ENCODE data around the gene SCGB1C1.

Gene SCGB1C1

DNA sequence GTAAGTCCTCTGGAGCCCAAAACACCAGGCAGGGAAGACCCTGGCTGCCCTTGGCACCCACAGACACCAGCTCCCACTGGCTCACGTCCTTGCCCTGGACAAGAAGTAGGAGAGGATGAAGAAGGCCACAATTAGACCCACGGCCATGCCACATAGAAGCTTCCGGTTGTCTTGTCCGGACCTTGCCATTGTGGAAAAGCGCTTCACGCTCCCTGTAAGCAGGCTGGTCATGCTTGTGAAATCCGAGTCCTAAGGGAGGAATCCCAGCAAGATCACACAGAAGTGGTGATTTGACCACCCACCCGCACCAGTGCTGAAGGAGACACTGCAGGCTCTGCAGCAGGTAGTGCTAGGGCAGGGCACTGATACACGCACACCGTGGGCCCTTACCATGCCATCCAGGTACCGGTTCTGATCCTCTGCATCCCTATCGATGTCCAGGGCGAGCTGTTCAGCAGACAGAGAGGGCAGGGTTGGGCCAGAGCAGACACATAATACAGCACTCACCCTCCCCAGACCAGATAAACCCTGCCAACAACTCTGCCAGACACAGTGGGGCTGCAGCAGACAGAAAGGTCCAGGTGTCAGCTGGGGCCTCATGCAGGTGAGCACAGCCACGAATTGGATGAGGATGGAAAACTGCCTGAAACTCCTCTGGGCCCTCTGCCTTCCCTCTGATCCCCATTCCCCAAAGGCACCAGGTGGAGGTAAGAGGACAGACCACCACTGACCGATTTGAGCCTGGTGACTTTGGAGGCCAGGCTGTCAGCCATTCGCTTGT lies 12.5 kb downstream of the SCGB1C1 start:
- DNase-seq (ENCODE audit: low read depth), result no peak

DNA sequence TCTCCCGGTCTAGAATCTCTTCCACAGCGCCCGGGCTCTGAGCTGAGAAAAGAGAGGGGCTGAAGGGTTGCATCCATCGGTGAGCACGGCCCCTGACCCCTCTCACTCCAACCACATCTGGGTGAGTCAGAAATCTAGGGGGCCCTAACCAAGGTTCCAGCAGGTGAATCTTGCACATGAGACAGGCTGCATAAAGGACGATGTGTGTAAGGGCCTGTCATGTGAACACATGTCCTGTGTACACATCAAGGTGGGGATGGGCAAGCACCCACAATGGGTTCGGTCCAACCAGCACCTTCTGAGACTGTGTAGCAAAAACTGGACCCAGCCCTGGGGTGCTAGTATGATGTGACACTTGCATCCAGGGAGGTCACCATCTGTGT lies 13.1 kb downstream of the SCGB1C1 start:
- no peak for DNase-seq (ENCODE audit: low read depth)

DNA sequence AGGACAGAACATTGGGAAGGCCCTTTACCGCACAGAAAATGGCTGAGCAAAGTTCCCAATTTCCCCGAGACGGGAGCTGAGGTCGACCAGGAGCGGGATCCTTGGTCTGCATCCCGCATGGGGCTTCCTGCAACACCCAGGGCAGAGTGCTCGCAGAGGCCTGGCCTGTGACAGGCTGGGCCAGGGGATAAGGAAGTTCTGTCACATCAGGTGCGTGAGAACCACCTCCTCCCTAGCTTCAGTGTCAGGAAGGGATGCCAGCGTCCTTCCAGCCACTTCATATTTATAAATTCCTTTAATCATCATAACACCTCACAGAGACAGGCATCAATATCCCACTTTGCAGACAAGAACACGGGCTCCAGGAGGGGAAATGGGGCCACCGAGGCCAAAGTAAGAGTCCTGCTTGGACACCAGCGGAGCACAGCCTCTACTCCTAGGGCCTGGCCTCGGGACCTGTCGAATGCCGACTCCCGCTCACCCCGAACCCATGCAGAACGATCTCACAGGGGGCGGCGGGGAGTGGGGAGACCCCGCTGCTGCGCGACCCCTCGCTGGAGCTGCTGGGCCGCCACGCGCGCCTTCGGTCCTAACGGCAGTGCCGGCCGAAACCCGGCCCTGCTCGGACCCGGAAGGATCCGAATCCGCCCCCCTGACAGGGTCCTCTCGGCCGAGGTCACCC lies 13.8 kb downstream of the SCGB1C1 start:
- DNase-seq (ENCODE audit: low read depth), result no peak

DNA sequence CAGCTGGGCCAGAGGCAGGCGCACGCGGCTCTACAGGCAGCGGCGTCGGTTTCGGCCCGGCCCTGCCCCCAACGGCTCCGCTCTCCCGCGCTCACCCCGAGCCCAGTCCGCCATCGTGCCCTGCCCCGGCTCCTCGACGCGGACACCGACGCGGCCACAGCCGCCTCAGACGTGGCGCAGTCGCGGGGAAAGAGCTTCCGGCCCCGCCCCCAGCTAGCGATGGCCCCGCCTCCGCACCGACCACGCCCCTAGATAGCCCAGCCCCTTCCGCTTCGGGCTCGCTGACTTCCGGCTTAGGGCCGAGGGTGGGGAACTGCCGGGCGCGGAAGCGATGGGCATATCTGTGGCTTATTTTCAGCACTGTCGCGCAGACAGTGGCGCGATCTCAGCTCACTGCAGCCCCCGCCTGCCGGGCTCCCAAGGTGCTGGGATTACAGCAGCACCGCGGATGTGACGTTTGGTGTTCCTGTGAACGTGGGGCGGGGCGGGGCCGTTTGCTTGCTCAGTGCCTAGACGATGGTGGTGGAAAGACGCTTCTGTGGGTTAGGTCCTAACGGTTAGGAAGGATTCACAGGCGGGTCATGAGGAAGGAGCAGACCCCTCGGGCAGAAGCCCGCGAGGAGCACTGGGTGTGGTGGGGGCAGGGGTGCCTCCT lies 14.5 kb downstream of the SCGB1C1 start, which contains the start of the genes BET1L and RIC8A:
Gene BET1L, minus strand, starts transcription at position 192 of the 655 bp plus-strand sequence. Its CDS starts 78 bp downstream, at position 114.
Gene RIC8A, plus strand, starts transcription at position 501 of the 655 bp plus-strand sequence. CDS start 1,147 bp downstream, outside the sequence.
- DNase-seq (ENCODE audit: low read depth), result peak; percentile 96

DNA sequence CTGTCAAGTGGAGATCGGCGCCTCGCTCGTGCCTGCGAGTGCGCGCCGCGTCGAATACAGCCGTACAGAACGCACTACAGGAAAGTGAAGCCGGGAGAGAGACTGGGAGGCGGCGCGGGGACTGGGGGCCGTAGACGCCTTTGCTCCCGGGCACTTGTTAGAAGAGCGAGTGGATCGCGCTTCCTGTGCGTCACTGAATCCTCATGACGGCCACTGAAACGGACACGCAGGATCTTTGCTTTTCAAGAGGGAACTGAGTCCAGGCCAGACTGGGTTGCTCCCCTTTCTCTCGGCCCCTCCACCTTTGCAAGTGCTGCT lies 14.9 kb downstream of the SCGB1C1 start:
- DNase-seq (ENCODE audit: low read depth), result no peak

DNA sequence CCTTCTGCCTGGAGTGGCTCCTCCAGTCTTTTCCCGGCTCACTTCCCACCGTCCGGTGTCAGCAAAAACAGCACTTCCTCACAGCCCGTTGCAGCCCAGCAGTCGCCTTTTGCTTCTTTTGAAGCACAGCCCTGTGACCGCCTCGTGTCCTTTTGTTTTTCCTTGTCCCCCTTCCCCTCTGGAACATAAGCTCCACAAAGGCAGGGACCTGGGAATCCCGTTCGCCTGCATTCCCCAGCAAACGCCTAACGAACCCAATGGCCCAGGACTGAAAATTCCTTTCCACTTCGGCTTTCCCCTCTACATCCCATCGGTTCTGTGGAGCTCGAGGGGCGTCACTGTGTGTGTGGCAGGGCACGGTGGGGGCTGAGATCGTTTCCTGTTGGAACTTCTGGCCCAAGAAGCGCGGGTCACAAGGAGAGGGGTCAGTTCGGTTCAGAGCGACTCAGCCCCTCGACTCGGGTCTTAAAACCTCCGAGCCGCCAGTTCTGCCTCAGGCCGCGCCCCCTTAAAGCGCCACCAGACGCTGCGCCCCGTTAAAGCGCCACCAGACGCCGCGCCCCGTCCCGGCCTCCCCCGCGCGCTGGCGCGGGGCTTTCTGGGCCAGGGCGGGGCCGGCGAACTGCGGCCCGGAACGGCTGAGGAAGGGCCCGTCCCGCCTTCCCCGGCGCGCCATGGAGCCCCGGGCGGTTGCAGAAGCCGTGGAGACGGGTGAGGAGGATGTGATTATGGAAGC lies 15.5 kb downstream of the SCGB1C1 start:
- DNase-seq (ENCODE audit: low read depth), result no peak

DNA sequence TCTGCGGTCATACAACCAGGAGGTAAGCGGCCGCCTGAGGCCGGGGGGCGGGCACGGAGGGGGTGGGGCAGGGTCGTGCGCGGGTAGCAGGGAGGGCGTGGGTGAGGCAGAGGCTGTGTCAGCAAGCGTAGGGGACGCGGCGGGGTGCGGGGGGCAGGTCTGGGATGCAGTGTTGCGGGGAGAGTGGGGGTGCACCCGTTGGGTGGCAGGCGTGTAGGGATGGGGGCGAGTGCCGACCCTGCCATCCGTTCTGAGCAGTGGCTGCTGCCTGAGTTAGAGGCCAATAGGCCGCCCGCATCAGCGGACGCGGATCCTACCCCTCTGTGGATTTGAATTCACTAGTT lies 16.0 kb downstream of the SCGB1C1 start:
- DNase-seq (ENCODE audit: low read depth), result no peak

DNA sequence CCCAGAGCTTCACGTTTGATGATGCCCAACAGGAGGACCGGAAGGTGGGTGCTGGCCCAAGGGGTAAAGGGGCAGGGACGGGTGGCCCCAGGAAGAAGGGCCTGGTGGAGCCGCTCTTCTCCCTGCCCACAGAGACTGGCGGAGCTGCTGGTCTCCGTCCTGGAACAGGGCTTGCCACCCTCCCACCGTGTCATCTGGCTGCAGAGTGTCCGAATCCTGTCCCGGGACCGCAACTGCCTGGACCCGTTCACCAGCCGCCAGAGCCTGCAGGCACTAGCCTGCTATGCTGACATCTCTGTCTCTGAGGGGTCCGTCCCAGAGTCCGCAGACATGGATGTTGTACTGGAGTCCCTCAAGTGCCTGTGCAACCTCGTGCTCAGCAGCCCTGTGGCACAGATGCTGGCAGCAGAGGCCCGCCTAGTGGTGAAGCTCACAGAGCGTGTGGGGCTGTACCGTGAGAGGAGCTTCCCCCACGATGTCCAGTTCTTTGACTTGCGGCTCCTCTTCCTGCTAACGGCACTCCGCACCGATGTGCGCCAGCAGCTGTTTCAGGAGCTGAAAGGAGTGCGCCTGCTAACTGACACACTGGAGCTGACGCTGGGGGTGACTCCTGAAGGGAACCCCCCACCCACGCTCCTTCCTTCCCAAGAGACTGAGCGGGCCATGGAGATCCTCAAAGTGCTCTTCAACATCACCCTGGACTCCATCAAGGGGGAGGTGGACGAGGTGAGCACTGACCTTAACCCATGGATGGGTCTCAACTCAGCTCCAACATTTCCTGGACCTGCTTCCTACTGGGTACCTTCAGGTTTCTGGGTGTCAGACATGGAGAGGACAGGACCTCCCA lies 16.6 kb downstream of the SCGB1C1 start:
- DNase-seq (ENCODE audit: low read depth), result no peak

DNA sequence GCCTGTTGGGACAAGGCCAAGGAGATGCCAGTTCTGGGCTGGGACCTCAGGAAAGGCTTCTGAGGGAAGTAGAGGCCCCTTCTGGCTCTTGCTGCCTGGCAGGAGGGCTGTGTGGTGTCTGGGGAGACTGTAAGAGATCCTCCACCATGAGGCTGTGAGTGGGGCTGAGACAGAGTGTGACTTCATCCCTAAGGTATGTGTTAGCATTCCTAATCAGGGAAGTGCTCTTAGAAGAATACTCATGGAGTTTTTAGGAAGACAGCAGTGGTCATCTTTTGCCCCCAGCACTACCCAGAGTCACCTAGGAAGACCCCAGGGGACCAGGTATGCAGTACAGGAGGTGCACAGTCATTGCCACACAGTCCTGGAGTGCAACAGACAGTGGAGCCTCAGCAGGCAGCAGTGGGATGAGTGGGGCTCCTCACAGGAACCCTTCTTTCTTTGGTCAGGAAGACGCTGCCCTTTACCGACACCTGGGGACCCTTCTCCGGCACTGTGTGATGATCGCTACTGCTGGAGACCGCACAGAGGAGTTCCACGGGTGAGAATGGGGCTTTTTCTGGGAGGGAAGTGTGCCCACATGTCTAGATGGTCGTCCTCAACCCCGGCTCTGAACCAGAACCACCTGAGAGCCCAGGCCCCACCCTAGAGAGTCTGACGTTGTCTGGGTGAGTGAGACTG lies 17.4 kb downstream of the SCGB1C1 start:
- peak; percentile 60 for DNase-seq (ENCODE audit: low read depth)

DNA sequence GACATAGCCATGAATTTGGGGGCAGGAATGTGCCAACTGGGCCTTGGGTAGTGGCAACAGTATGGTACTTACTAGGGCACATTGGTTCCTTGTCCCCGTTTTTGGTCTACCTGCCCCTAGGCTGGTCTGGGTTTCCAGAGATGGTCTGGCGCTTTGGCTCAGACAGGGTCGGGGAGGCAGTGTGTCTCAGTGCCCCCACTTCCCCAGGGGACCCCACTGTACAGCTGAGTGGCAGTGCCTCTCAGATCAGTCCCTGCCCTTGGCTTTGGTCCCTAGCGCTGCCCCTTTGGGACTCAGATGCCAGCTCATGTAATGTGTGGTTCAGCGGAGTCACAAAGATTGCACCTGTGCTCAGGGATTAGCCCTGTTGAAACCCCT lies 17.9 kb downstream of the SCGB1C1 start:
- no peak for DNase-seq (ENCODE audit: low read depth)

DNA sequence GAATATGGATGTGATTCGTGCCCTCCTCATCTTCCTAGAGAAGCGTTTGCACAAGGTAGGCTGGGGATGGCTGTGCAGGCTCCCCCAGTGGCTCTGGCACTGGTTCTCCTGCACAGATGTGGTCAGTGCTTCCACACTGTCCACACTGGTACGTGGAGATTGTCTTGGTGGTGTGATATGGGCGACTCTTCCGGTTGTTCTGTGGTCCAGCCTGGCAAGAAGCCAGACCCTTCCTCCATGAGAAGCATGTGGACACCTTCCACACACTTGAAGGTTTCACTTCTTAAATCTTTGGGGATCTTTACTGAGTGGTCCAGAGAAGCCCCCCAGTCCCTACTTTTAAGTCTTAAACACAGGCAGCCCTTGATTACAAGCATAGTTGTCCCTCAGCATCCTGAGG lies 18.4 kb downstream of the SCGB1C1 start:
- DNase-seq (ENCODE audit: low read depth), result no peak

DNA sequence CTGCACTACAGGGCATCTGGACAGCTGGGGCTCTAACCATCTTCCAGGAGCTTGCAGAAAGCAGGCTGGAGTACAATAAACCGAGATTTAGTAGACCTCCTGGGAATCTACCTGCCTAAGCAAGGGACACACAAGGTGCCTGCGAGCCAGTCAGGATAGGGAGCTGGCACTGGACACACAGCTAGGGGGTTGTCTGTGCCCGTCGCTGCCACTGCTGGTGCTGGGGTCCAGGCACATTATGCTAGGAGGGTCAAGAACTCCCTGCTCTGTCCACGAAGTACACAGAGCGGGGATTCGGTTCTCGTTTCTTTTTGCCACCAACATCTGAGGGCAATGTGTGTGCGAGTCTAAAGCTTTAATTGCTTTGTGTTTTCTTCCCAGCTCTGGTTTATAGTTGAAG lies 18.9 kb downstream of the SCGB1C1 start:
- no peak for DNase-seq (ENCODE audit: low read depth)

DNA sequence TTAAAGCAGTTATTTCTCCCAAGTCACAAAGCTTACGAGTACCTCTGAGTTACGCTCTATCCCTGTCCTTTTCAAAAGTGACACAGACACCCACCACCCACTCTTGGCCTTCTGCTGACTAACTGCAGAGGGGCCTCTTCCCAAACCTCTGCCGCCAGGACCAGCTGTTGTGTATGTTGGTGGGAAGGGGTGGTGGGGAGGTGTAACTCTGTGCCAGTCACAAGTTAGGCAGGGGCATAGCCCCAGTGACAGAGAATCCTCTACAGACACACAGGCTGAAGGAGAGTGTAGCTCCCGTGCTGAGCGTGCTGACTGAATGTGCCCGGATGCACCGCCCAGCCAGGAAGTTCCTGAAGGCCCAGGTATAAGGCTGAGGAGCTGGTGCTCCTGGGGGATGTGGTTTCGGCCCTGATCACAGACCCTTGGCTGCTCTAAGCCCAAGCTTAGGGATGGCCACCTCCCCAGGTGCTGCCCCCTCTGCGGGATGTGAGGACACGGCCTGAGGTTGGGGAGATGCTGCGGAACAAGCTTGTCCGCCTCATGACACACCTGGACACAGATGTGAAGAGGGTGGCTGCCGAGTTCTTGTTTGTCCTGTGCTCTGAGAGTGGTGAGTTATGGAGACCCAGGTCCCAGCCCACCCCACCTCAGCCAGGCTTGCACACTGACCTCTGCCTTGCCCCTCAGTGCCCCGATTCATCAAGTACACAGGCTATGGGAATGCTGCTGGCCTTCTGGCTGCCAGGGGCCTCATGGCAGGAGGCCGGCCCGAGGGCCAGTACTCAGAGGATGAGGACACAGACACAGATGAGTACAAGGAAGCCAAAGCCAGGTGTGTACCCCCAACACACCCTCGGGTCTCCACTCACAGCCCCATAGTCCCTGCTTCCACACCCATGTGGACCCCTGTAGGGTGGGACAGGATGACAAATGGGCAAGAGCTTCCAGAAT lies 19.5 kb downstream of the SCGB1C1 start:
- no peak for DNase-seq (ENCODE audit: low read depth)

DNA sequence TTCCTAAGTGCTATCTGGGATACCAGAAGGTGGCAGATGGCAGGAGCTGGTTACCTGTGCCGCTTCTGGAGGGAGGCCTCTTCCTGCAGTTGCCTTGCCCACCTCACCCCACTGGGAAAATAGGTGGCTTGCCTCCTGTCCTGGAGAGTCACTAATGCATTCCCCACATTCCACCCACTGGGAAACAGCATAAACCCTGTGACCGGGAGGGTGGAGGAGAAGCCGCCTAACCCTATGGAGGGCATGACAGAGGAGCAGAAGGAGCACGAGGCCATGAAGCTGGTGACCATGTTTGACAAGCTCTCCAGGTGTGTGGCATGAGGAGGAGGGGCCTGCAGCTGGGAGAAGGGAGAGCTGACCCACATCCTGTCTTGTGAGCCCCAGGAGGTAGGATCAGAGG lies 20.2 kb downstream of the SCGB1C1 start:
- DNase-seq (ENCODE audit: low read depth), result no peak

DNA sequence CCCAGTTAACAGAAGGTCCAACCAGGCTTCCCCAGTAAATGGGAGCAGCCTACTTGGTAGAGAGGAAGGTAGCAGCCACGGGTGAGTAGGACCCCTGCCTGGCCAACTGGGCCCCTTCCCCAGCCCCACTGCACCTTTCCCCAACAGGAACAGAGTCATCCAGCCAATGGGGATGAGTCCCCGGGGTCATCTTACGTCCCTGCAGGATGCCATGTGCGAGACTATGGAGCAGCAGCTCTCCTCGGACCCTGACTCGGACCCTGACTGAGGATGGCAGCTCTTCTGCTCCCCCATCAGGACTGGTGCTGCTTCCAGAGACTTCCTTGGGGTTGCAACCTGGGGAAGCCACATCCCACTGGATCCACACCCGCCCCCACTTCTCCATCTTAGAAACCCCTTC lies 21.2 kb downstream of the SCGB1C1 start:
- DNase-seq (ENCODE audit: low read depth), result no peak

DNA sequence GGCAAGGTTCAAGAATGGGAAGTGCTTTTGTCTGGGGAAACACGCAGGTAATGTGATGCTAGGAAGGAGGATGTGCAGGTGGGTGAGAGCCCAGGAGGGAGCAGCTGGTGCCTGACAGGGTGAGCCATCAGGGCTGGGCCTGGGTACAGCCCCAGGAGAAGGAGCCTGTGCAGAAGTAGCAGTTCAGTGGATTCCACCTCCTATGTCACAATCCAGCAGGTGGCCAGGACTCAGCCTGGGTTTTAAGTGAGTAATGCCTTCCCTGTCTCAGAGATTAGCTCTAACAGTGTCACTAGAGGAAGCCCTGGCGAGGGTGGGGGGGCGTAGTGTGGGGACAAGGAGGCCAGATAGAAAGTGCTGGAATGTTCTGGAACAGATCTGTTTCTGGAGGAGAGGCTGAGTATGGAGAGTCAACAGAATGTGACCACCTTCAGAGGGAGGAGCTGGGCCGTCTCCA lies 22.7 kb downstream of the SCGB1C1 start:
- DNase-seq (ENCODE audit: low read depth), result no peak

DNA sequence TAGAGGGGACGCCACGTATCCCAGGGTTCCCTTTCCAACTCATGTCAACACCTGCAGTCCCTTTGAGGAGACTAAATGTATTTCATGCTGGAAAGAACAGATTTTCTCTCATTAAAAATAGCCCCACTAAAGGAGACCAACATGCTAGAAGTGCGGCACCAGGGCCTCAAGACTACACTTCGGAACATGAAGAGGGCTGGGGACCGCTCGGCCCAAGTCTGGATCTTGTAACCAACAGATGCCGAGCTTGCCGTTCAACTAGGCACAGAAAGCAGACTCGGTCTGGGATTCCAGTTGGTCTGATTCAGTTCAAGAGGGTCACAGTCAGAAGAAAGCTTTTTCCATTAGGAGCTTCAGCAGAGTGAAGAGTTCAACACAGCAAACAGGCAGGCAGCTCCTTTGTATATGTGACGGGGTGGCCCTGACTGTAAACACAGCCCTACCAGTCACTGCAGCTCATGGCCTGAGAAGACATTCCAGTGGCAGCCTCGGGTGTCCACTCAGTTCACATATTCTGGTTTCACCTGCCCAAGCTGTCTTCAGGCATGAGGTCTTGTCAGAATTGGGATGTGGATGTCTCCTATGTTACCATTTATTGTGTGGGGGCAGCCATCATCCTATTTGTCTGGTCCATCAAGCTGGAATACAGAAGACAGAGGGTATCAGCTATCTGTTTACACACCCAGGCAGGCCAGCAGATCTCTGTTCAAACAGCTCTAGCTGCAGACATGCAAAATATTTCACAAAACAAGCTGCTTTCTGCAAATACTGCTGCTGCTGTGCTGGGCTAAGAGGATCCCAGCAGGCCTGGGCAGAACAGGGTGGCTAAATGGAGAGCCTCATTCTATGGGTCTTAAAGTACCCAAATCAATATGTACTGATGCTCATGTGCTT lies 23.4 kb downstream of the SCGB1C1 start:
- no peak for DNase-seq (ENCODE audit: low read depth)

DNA sequence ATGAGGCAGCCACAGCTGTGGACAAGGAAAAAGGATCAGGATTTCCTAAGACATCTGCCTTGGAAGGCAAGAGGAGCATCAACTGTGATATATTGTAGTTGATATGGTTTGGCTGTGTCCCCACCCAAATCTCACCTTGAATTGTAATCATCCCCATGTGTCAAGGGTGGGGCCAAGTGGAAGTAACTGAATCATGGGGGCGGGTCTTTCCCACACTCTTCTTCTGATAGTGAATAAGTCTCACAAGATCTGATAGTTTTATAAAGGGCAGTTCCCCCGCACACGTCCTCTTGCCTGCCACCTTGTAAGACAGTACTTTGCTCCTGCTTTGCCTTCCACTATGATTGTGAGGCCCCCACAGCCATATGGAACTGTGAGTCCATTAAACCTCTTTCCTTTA lies 24.8 kb downstream of the SCGB1C1 start:
- no peak for DNase-seq (ENCODE audit: low read depth)

Data from GM04504 (cell line).